Tibial nerve (tissue), 4 donors: ENCODE results near the gene MLST8. TPM values are rescaled to one million over a fixed set of nuclear protein-coding genes. Genes with fewer than 3 reads are reported as not detected.

Source experiments
- DNase-seq, 2 donors: peaks; one replicate each; pipeline ENCODE4 v3.0.0-alpha.2; 2019; ENCODE audit warnings: low spot score in 2 of 2
- H3K27ac ChIP-seq, 4 donors: fragments of 200-600 bp; sonication (generic) in 3 of 4; one replicate each; pipeline ENCODE4 v1.5.1; 2017 to 2019; ENCODE audit warnings: mild to moderate bottlenecking in 1 of 4
- H3K27me3 ChIP-seq, 2 donors: fragments of 200-600 bp; sonication (generic) in 1 of 2; one replicate each; pipeline versions ENCODE4 v1.5.1 to v1.6.0; 2017 to 2019
- H3K36me3 ChIP-seq, 3 donors: fragments of 200-600 bp; sonication (generic); one replicate each; pipeline ENCODE4 v1.5.1; 2018 to 2019
- H3K4me1 ChIP-seq, 4 donors: fragments of 200-600 bp; sonication (generic) in 3 of 4; one replicate each; pipeline ENCODE4 v1.5.1; 2017 to 2019
- H3K4me3 ChIP-seq, 4 donors: fragments of 200-600 bp; sonication (generic) in 3 of 4; one replicate each; pipeline ENCODE4 v1.5.1; 2017 to 2019; ENCODE audit warnings: mild to moderate bottlenecking in 1 of 4, moderate library complexity in 1 of 4
- H3K9me3 ChIP-seq, 4 donors: fragments of 200-600 bp; sonication (generic) in 3 of 4; one replicate each; pipeline ENCODE4 v1.5.1; 2017 to 2019
- EP300 ChIP-seq, 2 donors: sonication (generic); formaldehyde crosslinking; IDR thresholded peaks; one replicate each; pipeline ENCODE4 v1.6.1; 2017; ENCODE audit warnings: antibody characterized with exemption in 2 of 2, mild to moderate bottlenecking in 1 of 2
- POLR2A ChIP-seq, 2 donors: fragments of 450-650 bp; IDR thresholded peaks; one replicate each; pipeline ENCODE4 v1.6.1; 2017; ENCODE audit warnings: antibody characterized with exemption in 2 of 2, mild to moderate bottlenecking in 2 of 2, moderate library complexity in 2 of 2
- WGBS, 2 donors: methylation state at CpG; one replicate each; pipeline ENCODE4 v1.1.5; 2018; 5-methylcytosine and 5-hydroxymethylcytosine counted together
- total RNA-seq, 4 donors: library from RNA; depleted of rRNA; stranded (reverse); fragments of >200 nt; gene quantifications; one replicate each; pipeline ENCODE4 v1.1.0, GENCODE V29; 2016
- TF ChIP-seq, protein P1 (sequence below), 5 experiments: fragments of 200-600 bp in 3 of 5; fragments of 450-650 bp in 2 of 5; sonication (generic) in 3 of 5; IDR thresholded peaks; one replicate each; pipeline ENCODE4 v1.5.1; 2016 to 2019; ENCODE audit warnings: antibody characterized with exemption in 5 of 5, mild to moderate bottlenecking in 3 of 5, moderate library complexity in 2 of 5

MLST8 gene
- total RNA-seq, 4 donors from 2014 or later = 28.8 to 73.8 (median 43.8) TPM

DNA sequence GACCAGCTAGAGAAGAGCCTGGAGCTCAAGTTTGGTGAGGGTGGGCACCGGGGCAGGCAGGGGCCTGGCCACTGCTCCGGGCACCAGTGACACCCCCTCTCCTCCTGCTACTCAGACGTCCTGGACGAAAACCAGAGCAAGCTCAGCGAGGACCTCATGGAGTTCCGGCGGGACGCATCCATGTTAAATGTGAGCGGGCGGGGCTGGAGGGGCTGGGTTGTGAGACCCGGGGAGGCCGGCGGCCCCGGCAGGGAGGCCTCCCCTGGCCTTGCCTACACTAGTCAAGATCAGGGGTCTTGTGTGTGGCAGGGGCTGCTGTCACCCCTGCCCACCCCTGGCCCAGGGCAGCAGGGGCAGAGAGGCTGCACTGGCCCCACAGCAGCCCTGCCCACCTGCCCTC is 31.9 kb upstream of the MLST8 start:
- peaks cover 3 to 99% (median 33%) of the 10 kb centered on the region in 3 donors for H3K36me3 ChIP-seq
- H3K27me3 ChIP-seq = no peaks in the 10 kb centered on the region
- peaks cover 0 to under 1% (median 0%) of the 10 kb centered on the region in 4 donors for H3K4me1 ChIP-seq
- DNase-seq = no peak
- H3K27ac ChIP-seq = no peak overlapping the region
- 88 to 89% methylated on average over 10 to 14 of the region's 14 CpGs for WGBS, 2 donors
- H3K4me3 ChIP-seq = no peak overlapping the region
- TF ChIP-seq EP300 (IDR thresholded peaks at IDR 0.05) (no peak), POLR2A (IDR thresholded peaks at IDR 0.05) (no peak)
- TF ChIP-seq, protein P1, sequence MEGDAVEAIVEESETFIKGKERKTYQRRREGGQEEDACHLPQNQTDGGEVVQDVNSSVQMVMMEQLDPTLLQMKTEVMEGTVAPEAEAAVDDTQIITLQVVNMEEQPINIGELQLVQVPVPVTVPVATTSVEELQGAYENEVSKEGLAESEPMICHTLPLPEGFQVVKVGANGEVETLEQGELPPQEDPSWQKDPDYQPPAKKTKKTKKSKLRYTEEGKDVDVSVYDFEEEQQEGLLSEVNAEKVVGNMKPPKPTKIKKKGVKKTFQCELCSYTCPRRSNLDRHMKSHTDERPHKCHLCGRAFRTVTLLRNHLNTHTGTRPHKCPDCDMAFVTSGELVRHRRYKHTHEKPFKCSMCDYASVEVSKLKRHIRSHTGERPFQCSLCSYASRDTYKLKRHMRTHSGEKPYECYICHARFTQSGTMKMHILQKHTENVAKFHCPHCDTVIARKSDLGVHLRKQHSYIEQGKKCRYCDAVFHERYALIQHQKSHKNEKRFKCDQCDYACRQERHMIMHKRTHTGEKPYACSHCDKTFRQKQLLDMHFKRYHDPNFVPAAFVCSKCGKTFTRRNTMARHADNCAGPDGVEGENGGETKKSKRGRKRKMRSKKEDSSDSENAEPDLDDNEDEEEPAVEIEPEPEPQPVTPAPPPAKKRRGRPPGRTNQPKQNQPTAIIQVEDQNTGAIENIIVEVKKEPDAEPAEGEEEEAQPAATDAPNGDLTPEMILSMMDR (IDR thresholded peaks at IDR 0.05) = no peak
- H3K9me3 ChIP-seq = no peaks in the 10 kb centered on the region

DNA sequence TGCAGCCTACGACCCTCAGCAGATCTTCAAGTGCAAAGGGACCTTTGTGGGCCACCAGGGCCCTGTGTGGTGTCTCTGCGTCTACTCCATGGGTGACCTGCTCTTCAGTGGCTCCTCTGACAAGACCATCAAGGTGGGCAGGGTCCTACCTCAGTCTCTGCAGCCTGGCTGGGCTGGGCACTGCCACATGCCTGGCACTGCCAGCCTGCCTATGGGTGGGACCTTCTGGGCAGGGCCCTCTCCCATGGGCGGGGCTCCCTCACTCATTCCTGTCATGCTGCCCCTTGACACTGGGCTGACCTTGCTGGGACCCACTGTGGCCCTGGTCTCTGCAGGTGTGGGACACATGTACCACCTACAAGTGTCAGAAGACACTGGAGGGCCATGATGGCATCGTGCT is 31.3 kb upstream of the MLST8 start:
- TF ChIP-seq POLR2A (IDR thresholded peaks at IDR 0.05) (no peak), EP300 (IDR thresholded peaks at IDR 0.05) (no peak)
- TF ChIP-seq, protein P1 (IDR thresholded peaks at IDR 0.05) = no peak
- 84 to 100% methylated on average over 1 to 3 of the region's 4 CpGs for WGBS, 2 donors
- no peak for DNase-seq
- H3K9me3 ChIP-seq = no peaks in the 10 kb centered on the region
- H3K4me3 ChIP-seq = no peak overlapping the region
- H3K4me1 ChIP-seq = peaks cover 0 to 5% (median 0%) of the 10 kb centered on the region in 4 donors
- H3K27me3 ChIP-seq = no peaks in the 10 kb centered on the region
- no peak overlapping the region for H3K27ac ChIP-seq
- peaks cover 3 to 96% (median 33%) of the 10 kb centered on the region in 3 donors for H3K36me3 ChIP-seq

DNA sequence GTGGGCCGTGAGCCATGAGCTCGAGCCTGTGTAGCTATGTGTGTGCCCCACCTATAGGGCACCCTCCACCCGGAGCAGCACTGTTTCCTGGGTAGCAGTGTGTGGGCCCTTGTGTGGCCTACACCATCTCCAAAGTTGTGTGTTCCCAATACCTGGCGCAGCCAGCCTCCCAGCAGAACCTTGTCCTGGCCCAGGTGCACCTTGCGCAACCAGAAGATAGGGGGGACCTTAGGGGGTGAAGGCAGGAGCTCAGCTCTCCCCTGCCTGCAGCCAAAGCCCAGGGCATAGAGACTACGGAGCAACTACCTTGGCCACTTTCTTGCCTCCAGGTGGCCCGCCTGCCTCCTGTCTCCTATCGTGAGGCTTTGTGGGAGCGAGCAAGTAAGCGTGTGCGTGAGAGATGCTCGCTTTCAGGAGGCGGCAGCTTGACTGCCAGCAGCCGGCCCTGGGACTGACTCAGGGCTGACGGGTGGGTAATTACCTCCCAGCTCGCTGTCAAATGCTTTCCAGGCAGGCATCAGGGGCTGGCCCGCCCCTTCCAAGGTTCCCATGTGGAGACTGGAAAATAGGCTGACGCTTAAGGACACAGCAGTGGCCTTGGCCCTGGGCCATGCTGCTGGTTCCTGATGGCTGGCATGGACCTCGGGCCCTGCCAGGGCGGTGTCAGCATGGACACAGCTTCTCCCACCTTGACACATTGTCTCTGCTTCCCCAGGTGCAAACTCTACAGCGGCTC is 30.7 kb upstream of the MLST8 start:
- no peaks in the 10 kb centered on the region for H3K27me3 ChIP-seq
- TF ChIP-seq, protein P1 (IDR thresholded peaks at IDR 0.05) = no peak
- TF ChIP-seq POLR2A (IDR thresholded peaks at IDR 0.05) = no peak
- no peak for TF ChIP-seq EP300 (IDR thresholded peaks at IDR 0.05)
- 88 to 89% methylated on average over 16 to 21 of the region's 21 CpGs for WGBS, 2 donors
- H3K4me3 ChIP-seq = no peak overlapping the region
- H3K9me3 ChIP-seq = no peaks in the 10 kb centered on the region
- H3K36me3 ChIP-seq = peaks cover 3 to 91% (median 33%) of the 10 kb centered on the region in 3 donors
- H3K27ac ChIP-seq = no peak overlapping the region
- no peak for DNase-seq
- peaks cover 0 to 5% (median 0%) of the 10 kb centered on the region in 4 donors for H3K4me1 ChIP-seq

DNA sequence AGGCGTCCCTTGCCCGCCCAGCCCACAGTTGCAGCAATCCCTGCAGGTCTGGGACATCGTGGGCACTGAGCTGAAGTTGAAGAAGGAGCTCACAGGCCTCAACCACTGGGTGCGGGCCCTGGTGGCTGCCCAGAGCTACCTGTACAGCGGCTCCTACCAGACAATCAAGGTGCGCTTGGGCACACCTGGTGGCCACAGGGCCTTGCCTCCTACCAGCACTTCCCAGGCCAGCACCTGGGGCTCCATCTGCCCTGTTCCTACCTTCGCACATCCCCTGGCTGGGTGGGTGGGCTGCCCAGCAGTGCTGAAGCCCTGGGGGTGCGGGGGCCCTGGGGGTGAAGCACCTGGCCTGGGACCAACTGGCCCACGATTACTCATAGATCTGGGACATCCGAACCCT is 29.8 kb upstream of the MLST8 start:
- no peak for TF ChIP-seq POLR2A (IDR thresholded peaks at IDR 0.05)
- TF ChIP-seq, protein P1 (IDR thresholded peaks at IDR 0.05) = no peak
- no peak for TF ChIP-seq EP300 (IDR thresholded peaks at IDR 0.05)
- 88 to 100% methylated on average over 2 to 10 of the region's 10 CpGs for WGBS, 2 donors
- H3K4me3 ChIP-seq = no peak overlapping the region
- DNase-seq = no peak
- H3K27me3 ChIP-seq = no peaks in the 10 kb centered on the region
- no peaks in the 10 kb centered on the region for H3K9me3 ChIP-seq
- H3K4me1 ChIP-seq = peaks cover 0 to 5% (median 0%) of the 10 kb centered on the region in 4 donors
- no peak overlapping the region for H3K27ac ChIP-seq
- H3K36me3 ChIP-seq = peaks cover 3 to 82% (median 33%) of the 10 kb centered on the region in 3 donors

DNA sequence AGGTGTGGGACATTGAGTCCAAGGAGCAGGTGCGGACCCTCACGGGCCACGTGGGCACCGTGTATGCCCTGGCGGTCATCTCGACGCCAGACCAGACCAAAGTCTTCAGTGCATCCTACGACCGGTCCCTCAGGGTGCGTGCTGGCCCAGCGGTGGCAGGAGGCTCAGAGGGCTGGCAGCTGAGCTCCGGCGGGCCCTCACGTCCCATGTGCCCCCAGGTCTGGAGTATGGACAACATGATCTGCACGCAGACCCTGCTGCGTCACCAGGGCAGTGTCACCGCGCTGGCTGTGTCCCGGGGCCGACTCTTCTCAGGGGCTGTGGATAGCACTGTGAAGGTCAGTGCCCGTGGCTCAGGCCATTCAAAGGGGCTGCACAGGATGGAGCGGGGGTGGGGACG is 29.2 kb upstream of the MLST8 start:
- peaks cover 3 to 76% (median 33%) of the 10 kb centered on the region in 3 donors for H3K36me3 ChIP-seq
- H3K27me3 ChIP-seq = no peaks in the 10 kb centered on the region
- no peak for DNase-seq
- no peak overlapping the region for H3K4me3 ChIP-seq
- H3K9me3 ChIP-seq = no peaks in the 10 kb centered on the region
- WGBS, 2 donors = 92 to 95% methylated on average over 14 to 23 of the region's 23 CpGs
- TF ChIP-seq, protein P1 (IDR thresholded peaks at IDR 0.05) = no peak
- TF ChIP-seq EP300 (IDR thresholded peaks at IDR 0.05) (no peak), POLR2A (IDR thresholded peaks at IDR 0.05) (no peak)
- H3K4me1 ChIP-seq = peaks cover 0 to 5% (median 0%) of the 10 kb centered on the region in 4 donors
- no peak overlapping the region for H3K27ac ChIP-seq
